Neural cell (in vitro differentiated cells): ENCODE measurements around the gene ZNF30.
"Not testable (repeated sequence)": the region's sequence is repeated elsewhere in the genome, so short reads cannot be mapped to it uniquely, and the experiment has no call there.

Experiments
- CTCF ChIP-seq: fragments of 450-650 bp; IDR thresholded peaks from 2 replicates; pipeline ENCODE4 v1.5.1; 2014; ENCODE audit warnings: antibody characterized with exemption, mild to moderate bottlenecking, moderate library complexity; ENCODE audit not compliant: poor library complexity, severe bottlenecking
- EP300 ChIP-seq: fragments of 450-650 bp; conservative IDR thresholded peaks from 2 replicates; pipeline ENCODE4 v1.6.1; 2014; ENCODE audit warnings: antibody characterized with exemption, mild to moderate bottlenecking, moderate library complexity; ENCODE audit not compliant: poor library complexity, severe bottlenecking
- EZH2 ChIP-seq: fragments of 200-600, 300-800 bp; shearing (Covaris generic), sonication (generic); IDR thresholded peaks from 2 replicates; pipeline ENCODE4 v1.6.1; 2014; ENCODE audit warnings: antibody characterized with exemption, low read length, borderline replicate concordance, mild to moderate bottlenecking; ENCODE audit not compliant: insufficient read depth, poor library complexity, severe bottlenecking
- POLR2AphosphoS5 ChIP-seq: IDR thresholded peaks from 2 replicates; pipeline ENCODE4 v1.6.1; 2012
- REST ChIP-seq: IDR thresholded peaks from 2 replicates; pipeline ENCODE4 v1.6.1; 2012; ENCODE audit warnings: borderline replicate concordance
- SMC3 ChIP-seq: fragments of 450-650 bp; conservative IDR thresholded peaks from 2 replicates; pipeline ENCODE4 v1.6.1; 2014; ENCODE audit warnings: antibody characterized with exemption, mild to moderate bottlenecking, moderate library complexity; ENCODE audit not compliant: poor library complexity
- TAF1 ChIP-seq: IDR thresholded peaks from 2 replicates; pipeline ENCODE4 v1.6.1; 2012; ENCODE audit warnings: low read depth

GRCh38 chr19:34970185-34970780 is 43.6 kb downstream of the ZNF30 start:
- not testable (repeated sequence) for TF ChIP-seq CTCF, POLR2AphosphoS5, EZH2, EP300, TAF1, REST, SMC3
